GM13976 (cell line): ENCODE data around the gene ART5.

Experiments used
- DNase-seq: peaks from one replicate; pipeline ENCODE4 v3.0.0; 2012; ENCODE audit warnings: low spot score
- in situ Hi-C: fragments of 300-500 bp; cut with MboI; formaldehyde crosslinking; loops from one replicate; pipeline ENCODE4 v1.12.0; 2022; ENCODE audit warnings: low sequenced_read_pairs, mixed read lengths, inconsistent platforms; ENCODE audit not compliant: unreplicated experiment
- TF ChIP-seq, protein P1 (sequence below): IDR thresholded peaks from 2 replicates; pipeline ENCODE4 v1.5.1; 2012; ENCODE audit warnings: borderline replicate concordance, mild to moderate bottlenecking; ENCODE audit not compliant: insufficient read depth; ENCODE audit errors: extremely low read depth, missing control alignments, control extremely low read depth

Gene ART5

GRCh38 chr11:3632070-3632660, 9.6 kb downstream of the ART5 start:
- TF ChIP-seq, protein P1, sequence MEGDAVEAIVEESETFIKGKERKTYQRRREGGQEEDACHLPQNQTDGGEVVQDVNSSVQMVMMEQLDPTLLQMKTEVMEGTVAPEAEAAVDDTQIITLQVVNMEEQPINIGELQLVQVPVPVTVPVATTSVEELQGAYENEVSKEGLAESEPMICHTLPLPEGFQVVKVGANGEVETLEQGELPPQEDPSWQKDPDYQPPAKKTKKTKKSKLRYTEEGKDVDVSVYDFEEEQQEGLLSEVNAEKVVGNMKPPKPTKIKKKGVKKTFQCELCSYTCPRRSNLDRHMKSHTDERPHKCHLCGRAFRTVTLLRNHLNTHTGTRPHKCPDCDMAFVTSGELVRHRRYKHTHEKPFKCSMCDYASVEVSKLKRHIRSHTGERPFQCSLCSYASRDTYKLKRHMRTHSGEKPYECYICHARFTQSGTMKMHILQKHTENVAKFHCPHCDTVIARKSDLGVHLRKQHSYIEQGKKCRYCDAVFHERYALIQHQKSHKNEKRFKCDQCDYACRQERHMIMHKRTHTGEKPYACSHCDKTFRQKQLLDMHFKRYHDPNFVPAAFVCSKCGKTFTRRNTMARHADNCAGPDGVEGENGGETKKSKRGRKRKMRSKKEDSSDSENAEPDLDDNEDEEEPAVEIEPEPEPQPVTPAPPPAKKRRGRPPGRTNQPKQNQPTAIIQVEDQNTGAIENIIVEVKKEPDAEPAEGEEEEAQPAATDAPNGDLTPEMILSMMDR, result no peak
- in situ Hi-C loops, result no loop called here

GRCh38 chr11:3631331-3631730, 10.5 kb downstream of the ART5 start:
- no peak for DNase-seq
- in situ Hi-C loops, result no loop called here
- TF ChIP-seq, protein P1, result no peak

More at GRCh38 chr11:3632070-3632660, 9.6 kb downstream of the ART5 start:
- no peak for DNase-seq

DNA sequence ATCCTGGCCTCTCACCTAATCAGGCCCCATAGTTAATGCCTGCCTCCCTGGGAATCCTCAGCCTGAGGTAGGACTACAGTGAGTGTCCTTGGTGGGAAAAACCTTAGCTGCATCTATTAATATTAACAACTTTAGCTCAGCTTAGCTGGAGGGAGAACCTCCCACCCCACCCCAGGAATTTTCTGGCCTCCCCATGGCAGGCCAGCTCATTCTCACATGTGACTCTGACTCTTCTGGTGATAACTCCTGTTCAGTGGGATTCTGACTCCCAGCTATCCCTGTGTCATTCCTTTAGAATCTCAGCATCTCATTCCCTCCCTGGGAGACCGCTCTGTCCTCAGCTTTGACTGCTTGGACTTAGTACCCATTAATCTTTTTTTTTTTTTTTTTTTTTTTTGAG, 14.5 kb downstream of the ART5 start:
- in situ Hi-C loops, result no loop called here
- no peak for DNase-seq
- TF ChIP-seq, protein P1, result no peak

- TF ChIP-seq, protein P1, result no peak
- DNase-seq, result no peak
- in situ Hi-C loops, result no loop called here
Observed at GRCh38 chr11:3626250-3626960, 15.4 kb downstream of the ART5 start.

GRCh38 chr11:3623767-3624458, 17.9 kb downstream of the ART5 start:
- no peak for DNase-seq
- in situ Hi-C loops, result no loop called here
- TF ChIP-seq, protein P1, result no peak

DNA sequence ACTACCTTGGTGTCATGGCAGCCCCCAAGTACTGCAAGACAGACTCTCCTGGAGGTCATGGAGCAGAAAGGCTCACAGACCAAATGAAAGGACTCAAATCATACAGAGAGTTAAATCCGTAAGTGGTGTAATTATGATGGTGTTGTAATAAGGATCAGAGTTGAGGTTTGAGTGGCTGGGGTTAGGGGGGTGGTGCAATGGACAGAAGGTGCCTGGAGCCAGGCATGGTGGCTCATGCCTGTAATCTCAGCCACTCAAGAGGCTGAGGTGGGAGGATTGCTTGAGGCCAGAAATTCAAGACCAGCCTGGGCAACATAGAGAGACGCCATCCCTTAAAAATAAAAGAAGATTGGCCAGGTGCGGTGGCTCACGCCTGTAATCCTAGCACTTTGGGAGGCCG, 18.7 kb downstream of the ART5 start:
- TF ChIP-seq, protein P1, result no peak
- in situ Hi-C loops, result no loop called here

More for the DNA sequence above, 18.7 kb downstream of the ART5 start:
- DNase-seq, result no peak
